ENCODE data around the gene PUM1. TPM values are rescaled to one million over a fixed set of nuclear protein-coding genes. Genes with fewer than 3 reads are reported as not detected.

The PUM1 gene
- total RNA-seq, 2 donors from 2014 or later: 70.4 to 97.9 TPM

GRCh38 chr1:31105646-31106045 is 40.1 kb upstream of the PUM1 start:
- peaks cover 3 to 5% of the 10 kb centered on the region in 2 donors for H3K4me1 ChIP-seq (ENCODE audit: control insufficient read depth in 1 of 2, low read depth in 2 of 2)
- no peak overlapping the region for H3K27ac ChIP-seq
- TF ChIP-seq CTCF (IDR thresholded peaks at IDR 0.05): no peak
- no peaks in the 10 kb centered on the region for H3K36me3 ChIP-seq
- no peaks in the 10 kb centered on the region for H3K9me3 ChIP-seq
- no peak for DNase-seq (ENCODE audit: low spot score)
- no peak overlapping the region for H3K4me3 ChIP-seq
- H3K27me3 ChIP-seq (replicated peaks; ENCODE audit: insufficient read depth): no peaks in the 10 kb centered on the region
- ATAC-seq (ENCODE audit: insufficient number of reproducible peaks, low FRiP score, low read depth): no peak

- Histone ChIP-seq H3K4me1 (ENCODE audit: control insufficient read depth in 1 of 2, low read depth in 2 of 2) (peaks cover 3 to 5% of the 10 kb centered on the region in 2 donors), H3K9me3 (no peaks in the 10 kb centered on the region), H3K4me3 (no peak overlapping the region), H3K27me3 (replicated peaks; ENCODE audit: insufficient read depth) (no peaks in the 10 kb centered on the region), H3K36me3 (no peaks in the 10 kb centered on the region), H3K27ac (no peak overlapping the region)
- ATAC-seq (ENCODE audit: insufficient number of reproducible peaks, low FRiP score, low read depth) (no peak), DNase-seq (ENCODE audit: low spot score) (no peak)
- TF ChIP-seq CTCF (IDR thresholded peaks at IDR 0.05): no peak
These were observed 37.0 kb upstream of the PUM1 start for GRCh38 chr1:31102501-31102950.

- no peaks in the 10 kb centered on the region for H3K27me3 ChIP-seq (replicated peaks; ENCODE audit: insufficient read depth)
- DNase-seq (ENCODE audit: low spot score): no peak
- TF ChIP-seq CTCF (IDR thresholded peaks at IDR 0.05): no peak
- peaks cover 3 to 5% of the 10 kb centered on the region in 2 donors for H3K4me1 ChIP-seq (ENCODE audit: control insufficient read depth in 1 of 2, low read depth in 2 of 2)
- H3K9me3 ChIP-seq: no peaks in the 10 kb centered on the region
- no peak for ATAC-seq (ENCODE audit: insufficient number of reproducible peaks, low FRiP score, low read depth)
- H3K36me3 ChIP-seq: no peaks in the 10 kb centered on the region
- H3K4me3 ChIP-seq: no peak overlapping the region
- H3K27ac ChIP-seq: no peak overlapping the region
These were observed 35.6 kb upstream of the PUM1 start for GRCh38 chr1:31101147-31101502.

GRCh38 chr1:31099293-31100032 is 33.9 kb upstream of the PUM1 start:
- H3K36me3 ChIP-seq: no peaks in the 10 kb centered on the region
- TF ChIP-seq CTCF (IDR thresholded peaks at IDR 0.05): no peak
- no peak overlapping the region for H3K27ac ChIP-seq
- H3K27me3 ChIP-seq (replicated peaks; ENCODE audit: insufficient read depth): no peaks in the 10 kb centered on the region
- no peak overlapping the region for H3K4me3 ChIP-seq
- ATAC-seq (ENCODE audit: insufficient number of reproducible peaks, low FRiP score, low read depth): no peak
- DNase-seq (ENCODE audit: low spot score): no peak
- H3K4me1 ChIP-seq (ENCODE audit: control insufficient read depth in 1 of 2, low read depth in 2 of 2): peaks cover 3 to 5% of the 10 kb centered on the region in 2 donors
- H3K9me3 ChIP-seq: no peaks in the 10 kb centered on the region

GRCh38 chr1:31095985-31096384 is 30.5 kb upstream of the PUM1 start:
- DNase-seq (ENCODE audit: low spot score): no peak

More at GRCh38 chr1:31095985-31096384, 30.5 kb upstream of the PUM1 start:
- H3K36me3 ChIP-seq: no peaks in the 10 kb centered on the region
- H3K9me3 ChIP-seq: no peaks in the 10 kb centered on the region
- no peaks in the 10 kb centered on the region for H3K4me1 ChIP-seq (ENCODE audit: control insufficient read depth in 1 of 2, low read depth in 2 of 2)
- no peaks in the 10 kb centered on the region for H3K27me3 ChIP-seq (replicated peaks; ENCODE audit: insufficient read depth)
- H3K27ac ChIP-seq: no peak overlapping the region
- ATAC-seq (ENCODE audit: insufficient number of reproducible peaks, low FRiP score, low read depth): no peak
- H3K4me3 ChIP-seq: no peak overlapping the region
- no peak for TF ChIP-seq CTCF (IDR thresholded peaks at IDR 0.05)
